Transverse colon (tissue), 4 donors: Measurements from ENCODE around the gene SARDH.

Experiments
- CTCF ChIP-seq, 5 experiments: fragments of 200-600 bp in 3 of 5; fragments of 450-650 bp in 2 of 5; sonication (generic) in 3 of 5; IDR thresholded peaks; 1 replicate in 2 of 5; 2 replicates in 3 of 5; pipeline ENCODE4 v1.5.1; 2016 to 2017; ENCODE audit warnings: antibody characterized with exemption in 5 of 5, inconsistent platforms in 3 of 5, mild to moderate bottlenecking in 2 of 5, moderate library complexity in 1 of 5
- EP300 ChIP-seq: sonication (generic); formaldehyde crosslinking; IDR thresholded peaks from one replicate; pipeline ENCODE4 v1.6.1; 2017; ENCODE audit warnings: antibody characterized with exemption, low read depth
- POLR2A ChIP-seq: fragments of 450-650 bp; IDR thresholded peaks from one replicate; pipeline ENCODE4 v1.6.1; 2016; ENCODE audit warnings: antibody characterized with exemption, mild to moderate bottlenecking, moderate library complexity
- POLR2AphosphoS5 ChIP-seq, 3 donors: sonication (generic); formaldehyde crosslinking; IDR thresholded peaks; one replicate each; pipeline ENCODE4 v1.6.1; 2016; ENCODE audit warnings: antibody characterized with exemption in 3 of 3

DNA sequence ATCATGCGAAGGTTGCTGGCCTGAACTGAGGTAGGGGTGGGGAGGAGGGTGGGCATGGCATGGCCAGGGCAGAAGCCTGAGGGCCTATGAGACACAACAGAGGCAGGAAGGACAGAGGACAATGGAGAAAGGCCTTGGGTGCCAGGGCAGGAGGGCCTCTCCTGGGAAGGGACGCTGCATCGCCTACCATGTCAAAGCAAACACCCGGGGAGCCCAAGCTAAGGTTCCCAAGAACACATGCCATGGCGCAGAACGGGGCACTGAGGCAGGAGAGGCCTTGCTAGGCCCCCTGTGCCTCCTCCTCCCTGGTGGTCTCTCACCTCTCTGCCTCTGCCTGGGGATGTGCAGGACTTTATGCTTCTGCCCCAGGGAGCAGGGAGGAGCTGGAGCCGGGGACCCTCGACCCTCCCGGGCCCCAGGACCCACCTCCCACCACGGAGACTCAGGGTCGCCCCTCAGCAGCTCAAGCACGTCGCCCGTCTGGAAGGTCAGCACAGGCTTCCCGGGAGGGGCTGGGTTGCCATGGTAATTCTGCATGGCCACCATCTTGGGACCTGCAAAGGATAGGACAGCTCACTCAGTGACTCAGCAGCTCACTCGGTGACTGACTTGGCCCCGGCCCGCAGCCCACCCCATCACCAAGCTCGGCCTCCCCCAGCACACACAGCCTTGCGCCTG is 40.3 kb upstream of the SARDH start:
- no peak for TF ChIP-seq POLR2AphosphoS5 (IDR thresholded peaks at IDR 0.05)
- TF ChIP-seq CTCF (IDR thresholded peaks at IDR 0.05): no peak
- TF ChIP-seq POLR2A: no peak
- no peak for TF ChIP-seq EP300
